ENCODE measurements around the gene CFAP69.

The CFAP69 gene, protein sequence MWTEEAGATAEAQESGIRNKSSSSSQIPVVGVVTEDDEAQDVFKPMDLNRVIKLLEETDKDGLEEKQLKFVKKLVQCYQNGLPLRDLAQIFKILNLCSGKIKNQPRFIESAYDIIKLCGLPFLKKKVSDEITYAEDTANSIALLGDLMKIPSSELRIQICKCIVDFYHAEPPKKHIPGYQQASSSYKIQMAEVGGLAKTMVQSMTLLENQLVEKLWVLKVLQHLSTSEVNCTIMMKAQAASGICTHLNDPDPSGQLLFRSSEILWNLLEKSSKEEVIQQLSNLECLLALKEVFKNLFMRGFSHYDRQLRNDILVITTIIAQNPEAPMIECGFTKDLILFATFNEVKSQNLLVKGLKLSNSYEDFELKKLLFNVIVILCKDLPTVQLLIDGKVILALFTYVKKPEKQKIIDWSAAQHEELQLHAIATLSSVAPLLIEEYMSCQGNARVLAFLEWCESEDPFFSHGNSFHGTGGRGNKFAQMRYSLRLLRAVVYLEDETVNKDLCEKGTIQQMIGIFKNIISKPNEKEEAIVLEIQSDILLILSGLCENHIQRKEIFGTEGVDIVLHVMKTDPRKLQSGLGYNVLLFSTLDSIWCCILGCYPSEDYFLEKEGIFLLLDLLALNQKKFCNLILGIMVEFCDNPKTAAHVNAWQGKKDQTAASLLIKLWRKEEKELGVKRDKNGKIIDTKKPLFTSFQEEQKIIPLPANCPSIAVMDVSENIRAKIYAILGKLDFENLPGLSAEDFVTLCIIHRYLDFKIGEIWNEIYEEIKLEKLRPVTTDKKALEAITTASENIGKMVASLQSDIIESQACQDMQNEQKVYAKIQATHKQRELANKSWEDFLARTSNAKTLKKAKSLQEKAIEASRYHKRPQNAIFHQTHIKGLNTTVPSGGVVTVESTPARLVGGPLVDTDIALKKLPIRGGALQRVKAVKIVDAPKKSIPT

GRCh38 chr7:90244909-90245851, at the start of gene CFAP69:
TSS of gene CFAP69 (plus strand) at chr7:90245174. CDS start at chr7:90245425, 251 bp downstream.
- peak; percentile 83 to 93 (median 89) for DNase-seq

DNA sequence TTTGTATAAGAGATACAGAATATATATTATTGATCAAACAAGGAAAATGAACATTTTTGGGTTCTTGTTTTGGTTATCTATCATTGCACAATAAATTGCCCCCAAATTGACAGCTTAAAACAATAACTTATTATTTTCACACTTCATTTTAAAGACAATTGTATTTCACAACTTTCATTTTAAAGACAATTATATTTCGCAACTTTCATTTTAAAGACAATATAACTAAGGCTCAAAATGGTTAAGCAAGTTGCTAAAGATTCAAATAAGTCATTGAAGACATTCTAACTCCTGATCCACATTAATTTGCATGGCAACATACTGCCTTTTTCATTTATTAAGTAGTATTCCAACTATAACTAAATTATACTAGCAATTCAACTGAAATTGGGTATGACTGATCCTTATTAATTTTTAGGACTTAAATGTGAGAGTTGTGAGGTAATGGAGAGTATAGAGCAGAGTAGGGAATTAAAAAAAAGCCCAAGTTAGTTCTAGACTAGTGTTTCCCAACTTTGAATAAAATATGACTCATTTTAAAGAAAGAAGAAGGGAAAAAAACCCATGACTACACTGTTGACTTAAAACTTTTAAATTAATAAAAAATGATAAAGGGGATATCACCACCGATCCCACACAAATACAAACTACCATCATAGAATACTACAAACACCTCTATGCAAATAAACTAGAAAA, 43.3 kb upstream of the CFAP69 start:
- DNase-seq: peak in 2 of 3 donors; percentile 52 to 54

- DNase-seq: no peak
Observed at GRCh38 chr7:90207956-90208355, 37.0 kb upstream of the CFAP69 start.

GRCh38 chr7:90209776-90210175, 35.2 kb upstream of the CFAP69 start:
- DNase-seq: no peak

DNA sequence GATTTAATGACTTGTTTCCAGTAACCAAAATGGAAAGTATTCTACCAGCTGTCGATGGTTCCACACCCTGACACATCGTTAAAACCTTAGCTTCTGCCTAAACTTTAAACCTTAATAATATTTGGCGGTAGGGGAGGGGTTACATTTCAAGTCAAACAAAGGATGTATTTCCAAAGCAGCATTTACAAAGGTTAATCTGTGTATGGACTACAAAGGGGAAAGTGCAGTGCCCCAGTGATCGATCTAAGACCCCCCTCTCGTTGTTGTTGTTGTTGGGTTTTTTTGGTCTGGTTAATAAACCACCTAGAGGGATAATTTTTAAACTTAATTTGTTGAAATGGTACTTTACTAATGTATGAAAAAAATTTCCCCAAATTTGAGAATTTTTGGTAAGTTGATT, 34.5 kb upstream of the CFAP69 start:
- DNase-seq: no peak

DNA sequence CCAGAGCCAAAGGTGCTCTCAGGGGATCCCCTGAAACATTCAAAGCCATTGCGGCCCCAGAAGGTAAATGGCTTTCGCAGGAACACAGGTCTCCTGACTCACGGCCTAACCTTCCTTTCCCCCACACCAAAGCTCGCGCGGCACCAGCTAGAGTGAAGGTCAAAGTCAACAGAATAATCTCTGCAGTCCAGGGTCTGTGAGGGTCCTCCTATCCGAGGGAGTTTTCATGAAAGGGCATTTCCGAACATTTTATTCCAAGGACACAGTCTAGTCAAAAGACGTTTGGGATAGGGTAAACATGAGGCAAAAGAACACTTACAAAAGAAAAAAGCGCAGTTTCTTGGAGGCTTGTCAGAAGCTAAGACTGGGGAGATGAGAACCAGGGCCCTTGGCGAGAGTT, 34.0 kb upstream of the CFAP69 start:
- DNase-seq: no peak

- peak; percentile 55 to 86 (median 67) for DNase-seq
Observed at GRCh38 chr7:90211391-90212148, 33.4 kb upstream of the CFAP69 start, which contains the start of gene STEAP2. TSS of gene STEAP2 (plus strand) at chr7:90211740. CDS start at chr7:90225083, 13,343 bp downstream.

- DNase-seq: no peak
Observed at GRCh38 chr7:90212149-90212495, 32.9 kb upstream of the CFAP69 start.

GRCh38 chr7:90213521-90213920, 31.5 kb upstream of the CFAP69 start:
- DNase-seq: no peak

GRCh38 chr7:90216080-90216674, 28.8 kb upstream of the CFAP69 start:
- DNase-seq: no peak

- DNase-seq: peak in 1 of 3 donors; percentile 5
Observed at GRCh38 chr7:90216771-90217170, 28.2 kb upstream of the CFAP69 start.

DNA sequence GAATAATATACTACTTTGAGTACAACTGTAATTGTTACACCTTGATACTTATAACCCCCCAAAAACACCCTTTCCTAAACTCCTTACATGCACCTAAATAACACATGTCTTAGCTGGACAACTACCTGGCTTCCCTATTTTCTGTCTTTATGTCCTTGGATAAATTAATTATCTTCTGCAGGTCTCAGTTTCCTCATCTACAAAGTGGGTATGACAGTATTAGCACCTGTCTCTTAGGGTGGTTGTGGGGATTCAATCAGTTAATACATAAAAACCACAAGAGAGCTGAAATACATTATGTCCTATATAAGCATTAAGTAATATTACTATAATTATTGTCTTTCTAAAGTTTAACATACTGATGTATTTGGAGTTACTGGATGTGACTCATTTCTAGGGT, 22.6 kb upstream of the CFAP69 start:
- DNase-seq: no peak

DNA sequence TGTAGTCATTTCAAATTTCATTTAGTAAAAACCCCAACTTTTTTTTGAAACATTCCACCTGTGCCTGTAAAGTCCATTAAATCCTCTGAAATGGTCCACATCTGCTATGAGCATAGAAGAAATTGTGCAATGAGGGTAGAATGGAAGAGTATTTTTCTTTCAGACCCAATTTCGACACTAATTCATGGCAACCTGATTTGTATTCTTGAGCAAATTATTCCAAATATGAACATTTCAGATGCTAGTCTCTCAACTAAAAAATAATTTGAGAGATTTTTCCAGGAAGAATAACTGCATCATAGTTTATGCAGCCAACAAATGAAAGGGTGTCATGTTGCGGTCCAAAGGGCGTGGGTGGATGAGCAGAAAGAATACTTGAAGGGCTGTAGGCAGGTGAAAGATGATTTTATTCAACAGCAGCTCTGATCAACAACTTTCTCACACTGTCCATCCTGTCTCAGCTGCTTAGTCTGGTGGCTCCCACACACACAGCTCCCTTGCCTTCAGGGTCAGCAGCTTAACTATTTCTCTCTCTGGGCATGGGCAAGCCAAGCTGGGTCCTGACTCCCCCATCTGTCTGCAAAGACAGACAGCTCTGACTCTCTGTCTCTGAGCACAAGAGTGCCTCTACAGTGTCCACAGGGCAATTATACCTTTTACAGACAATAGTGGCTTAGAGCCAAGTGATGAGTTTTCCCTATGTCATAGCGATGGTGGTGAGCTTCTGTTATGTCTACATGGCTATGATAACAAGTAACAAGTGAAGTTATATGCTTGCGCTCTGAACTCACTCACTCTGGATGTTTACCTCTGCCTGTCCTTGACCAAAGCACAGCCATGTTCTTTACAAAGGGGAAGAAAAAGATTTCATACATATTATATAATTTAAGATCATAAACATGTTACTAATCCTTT, 21.9 kb upstream of the CFAP69 start:
- no peak for DNase-seq

DNA sequence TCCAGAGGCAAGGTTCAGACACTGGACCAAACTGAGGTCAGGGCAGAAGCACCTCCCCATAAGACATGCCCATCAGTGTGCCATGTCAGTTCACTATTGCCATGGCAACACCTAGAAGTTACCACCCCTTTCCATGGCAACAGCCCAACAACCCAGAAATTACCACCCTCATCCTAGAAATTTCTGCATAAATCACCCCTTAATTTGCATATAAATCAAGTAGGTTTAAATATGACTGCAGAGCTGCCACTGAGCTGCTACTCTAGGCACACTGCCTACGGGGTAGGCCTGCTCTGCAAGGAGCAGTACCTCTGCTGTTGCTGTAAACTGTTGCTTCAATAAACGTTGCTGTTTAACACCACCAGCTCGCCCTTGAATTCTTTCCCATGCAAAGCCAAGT, 20.8 kb upstream of the CFAP69 start:
- DNase-seq: no peak

DNA sequence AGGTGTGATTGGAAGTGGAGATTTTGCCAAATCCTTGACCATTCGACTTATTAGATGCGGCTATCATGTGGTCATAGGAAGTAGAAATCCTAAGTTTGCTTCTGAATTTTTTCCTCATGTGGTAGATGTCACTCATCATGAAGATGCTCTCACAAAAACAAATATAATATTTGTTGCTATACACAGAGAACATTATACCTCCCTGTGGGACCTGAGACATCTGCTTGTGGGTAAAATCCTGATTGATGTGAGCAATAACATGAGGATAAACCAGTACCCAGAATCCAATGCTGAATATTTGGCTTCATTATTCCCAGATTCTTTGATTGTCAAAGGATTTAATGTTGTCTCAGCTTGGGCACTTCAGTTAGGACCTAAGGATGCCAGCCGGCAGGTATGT, 19.8 kb upstream of the CFAP69 start:
- no peak for DNase-seq

DNA sequence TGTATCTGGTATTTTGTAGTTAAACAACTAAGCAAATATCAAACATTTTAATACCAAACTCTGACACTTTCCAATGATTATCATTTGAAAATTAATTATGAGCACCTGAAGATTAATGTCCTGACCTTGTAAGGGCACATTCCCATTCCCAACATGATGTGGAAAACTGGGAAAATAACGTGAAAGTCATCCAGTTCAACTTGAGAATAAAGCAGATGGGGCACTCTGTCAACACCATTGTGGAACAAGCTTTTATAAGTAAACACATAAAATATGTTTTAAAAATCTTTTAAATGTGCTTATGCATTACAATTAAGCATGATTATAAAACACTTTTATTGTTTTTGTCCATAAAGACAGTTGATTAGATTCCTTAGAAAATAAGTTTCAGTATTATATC, 19.4 kb upstream of the CFAP69 start:
- no peak for DNase-seq

GRCh38 chr7:90227259-90227658, 17.7 kb upstream of the CFAP69 start:
- no peak for DNase-seq

DNA sequence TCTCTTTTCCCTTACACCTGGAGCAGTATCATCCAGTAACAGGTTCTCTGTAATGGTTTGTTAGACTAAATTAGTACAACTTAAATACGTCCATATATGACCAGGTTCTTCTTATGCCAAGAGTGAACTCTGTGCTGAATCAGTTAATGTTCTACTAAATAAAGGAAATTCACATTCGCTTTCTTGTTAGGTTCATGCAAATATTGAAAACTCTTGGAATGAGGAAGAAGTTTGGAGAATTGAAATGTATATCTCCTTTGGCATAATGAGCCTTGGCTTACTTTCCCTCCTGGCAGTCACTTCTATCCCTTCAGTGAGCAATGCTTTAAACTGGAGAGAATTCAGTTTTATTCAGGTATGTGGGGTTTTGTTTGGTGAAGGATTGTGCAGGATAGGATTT, 15.3 kb upstream of the CFAP69 start:
- DNase-seq: no peak

DNA sequence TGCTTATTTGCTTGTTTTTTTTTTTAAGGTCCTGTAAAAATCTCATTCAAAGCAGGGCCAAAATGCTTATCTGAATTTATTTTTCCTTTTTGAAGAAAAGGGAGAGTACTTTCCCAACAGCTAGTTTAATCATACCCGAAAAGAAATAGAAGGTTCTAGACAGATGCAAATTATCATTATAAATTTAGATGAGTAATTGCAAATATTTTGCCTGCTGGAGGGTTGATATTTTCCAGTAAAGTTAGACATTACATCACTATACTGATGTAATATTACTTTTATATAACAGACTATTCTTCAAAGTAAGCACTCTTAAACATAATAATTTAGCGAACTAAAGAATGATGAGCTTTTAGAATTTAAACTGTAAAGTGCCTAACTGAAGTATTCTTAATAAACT, 14.1 kb upstream of the CFAP69 start:
- no peak for DNase-seq

DNA sequence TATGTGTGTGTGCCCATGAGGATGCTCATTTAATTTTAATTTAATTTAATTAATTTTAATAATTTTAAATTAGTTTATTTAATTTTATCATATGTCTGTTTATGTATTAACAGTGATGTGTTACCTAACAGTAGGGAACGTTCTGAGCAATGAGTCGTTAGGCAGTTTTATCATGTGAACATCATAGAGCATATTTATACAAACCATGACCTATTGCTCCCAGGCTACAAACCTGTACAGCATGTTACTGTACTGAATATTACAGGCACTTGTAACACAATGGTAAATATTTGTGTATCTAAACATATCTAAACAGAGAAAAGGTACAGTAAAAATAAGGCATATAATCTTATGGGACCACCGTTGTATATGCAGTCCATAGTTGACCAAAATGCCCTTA, 13.7 kb upstream of the CFAP69 start:
- DNase-seq: no peak

Data from suppressor macrophage treated with lipopolysaccharide for 1 hour (primary cell).